ENCODE results near the gene SIGLECL1.

Gene SIGLECL1

DNA sequence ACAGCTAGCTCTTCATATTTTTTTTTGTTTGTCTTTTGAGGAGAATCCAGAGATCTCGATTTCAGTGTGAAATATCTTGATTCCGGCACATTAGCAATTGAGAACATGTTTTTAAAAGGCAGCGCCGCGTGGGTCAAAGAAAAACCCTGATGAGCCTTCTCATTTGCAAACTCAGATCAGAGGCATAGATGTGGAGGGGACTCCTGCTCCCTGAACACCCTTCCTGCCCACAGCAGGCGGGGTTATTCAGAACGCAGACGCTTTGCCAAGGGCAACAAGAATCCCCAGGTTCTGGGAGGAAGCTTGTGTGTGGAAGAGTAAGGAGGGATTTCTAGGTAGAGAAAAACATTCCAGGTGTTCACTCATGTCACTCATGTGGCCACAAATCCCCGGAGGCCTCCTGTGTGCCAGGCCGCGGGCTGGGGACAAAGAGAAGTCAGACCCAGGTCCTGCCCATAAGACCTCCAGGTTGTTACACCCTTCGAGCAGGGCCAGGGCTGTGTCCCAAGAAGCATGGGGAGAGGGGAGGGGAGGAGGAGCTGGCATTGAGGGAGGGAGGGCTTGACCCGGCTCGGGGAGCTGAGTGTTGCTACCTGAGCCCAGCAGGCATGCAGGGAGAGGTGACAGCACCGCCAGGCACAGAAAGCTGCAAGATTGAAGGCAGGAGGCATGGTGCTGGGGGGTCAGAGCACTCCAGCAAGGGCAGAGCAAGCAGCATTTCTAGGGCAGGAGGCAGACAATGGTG, 44.7 kb downstream of the SIGLECL1 start:
- DNase-seq (ENCODE audit: low read depth in 2 of 2), result no peak

DNA sequence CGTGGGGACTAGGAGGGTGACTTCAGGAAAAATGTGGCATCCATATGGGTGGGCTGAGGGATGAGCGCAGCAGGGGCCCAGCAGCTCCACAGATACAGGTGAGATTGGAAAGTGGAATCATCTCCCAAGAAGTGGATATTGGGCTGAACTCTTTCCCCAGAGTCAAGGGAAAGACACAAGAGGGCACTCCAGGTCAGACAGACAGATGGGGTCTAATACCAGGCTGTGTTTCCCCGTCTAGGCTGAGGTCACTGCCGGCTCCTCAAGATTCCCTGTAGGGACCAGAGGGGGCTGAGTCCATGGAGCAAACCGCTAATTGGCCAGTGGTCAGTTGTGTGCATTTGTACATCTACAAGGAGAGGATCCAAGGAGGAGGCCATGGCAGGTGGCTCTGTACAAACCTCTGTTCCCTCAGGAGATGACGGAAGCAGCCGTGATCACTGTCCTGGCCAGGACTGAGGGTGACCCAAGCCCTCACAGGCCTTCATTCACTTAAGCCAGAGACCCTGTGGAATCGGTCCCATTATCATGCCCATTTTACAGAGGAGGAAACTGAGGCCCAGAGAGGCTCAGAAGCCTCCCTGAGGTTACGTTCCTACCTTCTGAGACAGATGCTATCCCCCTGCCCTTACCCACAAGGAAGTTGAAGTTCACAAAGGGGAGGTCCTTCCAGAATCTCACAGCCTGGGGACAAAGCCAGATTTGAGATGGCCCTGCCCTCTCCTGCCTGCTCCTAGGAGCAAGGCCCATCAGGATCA, 45.6 kb downstream of the SIGLECL1 start:
- no peak for DNase-seq (ENCODE audit: low read depth in 2 of 2)

DNA sequence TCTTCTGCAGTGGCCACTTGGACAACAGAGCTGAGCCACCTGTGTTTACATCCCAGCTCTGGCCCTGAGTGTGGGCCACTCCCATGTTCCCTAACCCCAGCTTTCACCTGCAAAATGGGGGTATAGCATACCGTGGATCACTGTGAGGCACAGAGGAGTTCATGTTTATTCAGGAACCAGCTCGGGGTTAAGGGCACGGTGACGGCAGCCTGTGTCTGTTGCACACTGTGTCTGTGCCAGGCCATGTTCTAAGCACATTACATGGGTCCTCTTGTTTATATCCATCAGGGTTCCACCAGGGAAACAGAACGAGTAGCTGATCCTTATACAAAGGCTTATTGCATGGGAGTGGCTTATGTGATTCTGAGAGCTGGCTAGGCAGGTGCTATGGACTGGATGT, 46.5 kb downstream of the SIGLECL1 start:
- DNase-seq (ENCODE audit: low read depth in 2 of 2), result no peak

DNA sequence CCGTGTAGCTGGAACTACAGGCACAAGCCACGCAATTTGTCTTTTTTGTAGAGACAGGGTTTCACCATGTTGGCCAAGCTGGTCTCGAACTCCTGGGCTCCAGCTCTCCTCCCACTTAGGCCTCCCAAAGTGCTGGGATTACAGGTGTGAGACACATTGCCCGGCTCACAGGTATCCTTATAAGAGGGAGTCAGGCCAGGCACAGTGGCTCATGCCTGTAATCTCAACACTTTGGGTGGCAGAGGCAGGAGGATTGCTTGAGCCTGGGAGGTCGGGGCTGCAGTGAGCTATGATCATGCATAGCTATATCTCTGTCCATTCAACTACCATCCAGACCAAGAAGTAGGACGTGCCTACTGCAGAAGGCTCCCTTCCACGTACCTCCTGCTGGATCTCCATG, 50.4 kb downstream of the SIGLECL1 start:
- no peak for DNase-seq (ENCODE audit: low read depth in 2 of 2)

DNA sequence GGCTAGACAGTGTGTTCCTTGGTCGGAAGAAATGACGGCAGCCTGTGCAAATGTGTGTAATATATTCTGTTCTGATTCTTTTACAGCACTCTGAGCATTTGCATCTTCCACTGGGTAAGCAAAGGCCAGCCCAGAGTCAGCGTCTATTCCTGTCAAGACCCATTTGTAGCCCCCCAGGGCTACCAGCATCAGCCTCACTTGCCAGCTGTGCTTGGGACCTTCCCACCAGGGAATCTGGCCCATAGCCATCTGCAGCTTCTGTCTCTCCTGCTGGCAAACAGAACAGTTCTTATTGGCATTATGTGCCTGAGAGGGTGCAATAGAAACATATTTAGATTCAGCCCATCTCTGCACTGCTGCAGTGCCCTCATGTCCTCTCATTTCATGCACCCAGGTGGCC, 54.6 kb downstream of the SIGLECL1 start:
- no peak for DNase-seq (ENCODE audit: low read depth in 2 of 2)

DNA sequence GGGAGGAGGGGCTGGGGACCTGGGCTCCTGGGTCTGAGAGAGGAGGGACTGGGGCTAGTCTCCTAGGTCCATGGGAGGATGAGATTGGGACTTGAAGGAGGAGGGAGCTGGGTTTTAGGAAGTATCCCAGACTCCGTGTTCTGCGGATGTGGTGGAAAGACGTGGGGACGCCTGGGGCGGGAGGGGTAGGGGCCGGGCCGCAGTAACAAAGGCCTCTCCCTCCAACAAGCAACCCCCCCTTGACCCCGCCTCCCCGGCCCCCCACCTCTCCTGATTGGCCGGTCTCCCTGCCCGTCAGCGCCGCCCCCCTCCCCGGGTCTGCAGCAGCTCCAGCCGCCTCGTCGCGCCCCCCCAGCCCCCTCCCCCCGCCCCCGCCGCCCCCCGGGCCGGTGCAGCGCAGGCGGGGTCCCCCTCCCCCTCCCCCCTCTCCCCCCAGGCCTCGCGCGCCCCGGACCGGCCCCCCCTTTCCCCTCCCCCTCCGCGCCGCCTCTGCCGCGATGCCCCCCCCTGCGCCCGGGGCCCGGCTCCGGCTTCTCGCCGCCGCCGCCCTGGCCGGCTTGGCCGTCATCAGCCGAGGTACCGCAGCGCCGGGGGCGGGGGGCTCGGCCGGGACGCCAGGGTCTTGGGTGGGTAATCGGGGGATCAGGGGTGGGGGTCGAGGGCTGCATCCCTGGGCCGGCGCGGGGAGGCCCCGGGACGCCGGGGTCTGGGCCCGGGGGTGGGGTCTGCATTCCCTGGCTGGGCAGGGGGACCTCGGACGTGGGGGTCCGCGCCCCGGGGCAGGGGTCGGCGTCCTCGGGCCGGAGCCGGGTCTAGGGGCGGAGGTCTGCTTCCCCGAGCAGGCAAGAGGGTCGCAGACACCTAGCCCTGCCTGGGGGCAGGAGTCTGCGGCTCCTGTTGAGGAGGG, 60.7 kb downstream of the SIGLECL1 start, which contains the start of gene IGLON5:
Gene IGLON5, plus strand, starts transcription at position 294 of the 907 bp plus-strand sequence. Its CDS starts 204 bp downstream, at position 498.
- DNase-seq (ENCODE audit: low read depth in 2 of 2), result no peak

DNA sequence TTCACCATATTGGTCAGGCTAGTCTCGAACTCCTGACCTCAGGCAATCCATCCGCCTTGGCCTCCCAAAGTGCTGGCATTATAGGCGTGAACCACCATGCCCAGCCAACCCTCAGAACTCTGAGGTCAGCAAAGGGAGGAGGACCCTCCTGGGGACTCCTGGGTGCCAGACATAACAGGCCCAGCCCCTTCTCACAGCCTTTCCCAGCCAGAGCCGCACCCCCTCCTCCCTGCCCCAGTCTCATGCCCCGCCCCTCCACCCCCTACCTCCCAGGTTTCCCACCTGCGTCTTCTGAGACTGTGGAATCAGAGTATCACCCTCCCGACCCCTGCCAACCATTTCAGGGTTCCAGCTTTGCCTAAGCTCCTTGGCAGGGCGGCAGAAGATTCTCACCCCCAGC, 65.8 kb downstream of the SIGLECL1 start:
- DNase-seq (ENCODE audit: low read depth in 2 of 2), result no peak

DNA sequence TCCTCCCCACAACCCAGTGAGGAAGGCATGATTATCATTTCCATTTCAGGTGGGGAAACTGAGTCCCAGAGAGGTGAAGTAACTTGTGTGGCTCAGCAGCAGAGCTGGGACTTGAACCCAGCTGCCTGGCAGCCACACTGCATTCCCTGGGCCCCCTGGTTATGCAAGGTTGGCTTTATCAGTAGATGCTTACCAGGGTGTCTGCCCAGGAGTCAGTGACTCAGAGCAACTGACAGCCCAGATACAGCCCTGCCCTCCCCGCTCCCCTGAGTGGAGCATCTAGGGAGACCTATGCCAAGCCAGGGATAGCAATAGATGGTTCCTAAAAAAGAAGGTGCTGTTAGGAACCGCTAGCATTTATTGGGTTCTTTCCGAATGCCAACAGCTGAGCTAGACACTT, 66.5 kb downstream of the SIGLECL1 start:
- DNase-seq (ENCODE audit: low read depth in 2 of 2), result no peak

DNA sequence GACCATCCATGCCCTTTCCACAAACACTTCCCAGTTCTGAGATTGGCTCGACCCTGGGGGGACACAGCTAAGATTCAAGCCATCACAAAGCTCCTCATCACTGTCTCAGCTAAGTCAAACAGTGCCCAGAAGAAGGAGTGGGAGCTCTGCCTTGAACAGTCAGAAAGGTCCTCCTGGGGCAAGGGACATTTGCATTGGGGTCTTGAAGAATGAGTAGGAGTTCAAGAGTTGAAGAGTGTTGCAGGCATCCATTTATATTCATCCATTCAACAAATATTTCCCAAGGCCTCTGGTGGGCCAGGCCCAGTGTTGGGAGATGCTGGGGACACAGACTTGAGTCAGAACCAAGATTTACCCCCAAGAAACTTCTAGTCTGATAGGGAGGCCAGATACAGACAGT, 67.1 kb downstream of the SIGLECL1 start:
- no peak for DNase-seq (ENCODE audit: low read depth in 2 of 2)

Data from stimulated activated CD4-positive, alpha-beta T cell treated with anti-CD3 and anti-CD28 coated beads, Interleukin-1b, Interleukin-23, amount 100 ng/mL, for 1 hour (primary cell).